ENCODE results near the gene SVOPL.

Gene SVOPL

GRCh38 chr7:138610671-138611170 is 90.4 kb downstream of the SVOPL start:
- in situ Hi-C loops (cut with MboI; ENCODE audit: low sequenced_read_pairs), result no loop called here

GRCh38 chr7:138608275-138608674 is 92.9 kb downstream of the SVOPL start:
- in situ Hi-C loops (cut with MboI; ENCODE audit: low sequenced_read_pairs), result no loop called here

GRCh38 chr7:138607216-138608126 is 93.7 kb downstream of the SVOPL start:
- in situ Hi-C loops (cut with MboI; ENCODE audit: low sequenced_read_pairs), result no loop called here

GRCh38 chr7:138606236-138606635 is 94.9 kb downstream of the SVOPL start:
- in situ Hi-C loops (cut with MboI; ENCODE audit: low sequenced_read_pairs), result no loop called here

GRCh38 chr7:138603549-138604318 is 97.4 kb downstream of the SVOPL start:
- in situ Hi-C loops (cut with MboI; ENCODE audit: low sequenced_read_pairs), result no loop called here

GRCh38 chr7:138602451-138602850 is 98.7 kb downstream of the SVOPL start:
- in situ Hi-C loops (cut with MboI; ENCODE audit: low sequenced_read_pairs), result no loop called here

- in situ Hi-C loops (cut with MboI; ENCODE audit: low sequenced_read_pairs), result no loop called here
Observed at GRCh38 chr7:138595454-138595853, 105.7 kb downstream of the SVOPL start.

GRCh38 chr7:138590154-138590553 is 111.0 kb downstream of the SVOPL start:
- in situ Hi-C loops (cut with MboI; ENCODE audit: low sequenced_read_pairs), result no loop called here

GRCh38 chr7:138588986-138589385 is 112.2 kb downstream of the SVOPL start:
- in situ Hi-C loops (cut with MboI; ENCODE audit: low sequenced_read_pairs), result no loop called here

- in situ Hi-C loops (cut with MboI; ENCODE audit: low sequenced_read_pairs), result no loop called here
Observed at GRCh38 chr7:138587485-138587884, 113.7 kb downstream of the SVOPL start.

GRCh38 chr7:138585283-138585993 is 115.7 kb downstream of the SVOPL start:
- in situ Hi-C loops (cut with MboI; ENCODE audit: low sequenced_read_pairs), result no loop called here

GRCh38 chr7:138584696-138585095 is 116.5 kb downstream of the SVOPL start:
- in situ Hi-C loops (cut with MboI; ENCODE audit: low sequenced_read_pairs), result no loop called here

- in situ Hi-C loops (cut with MboI; ENCODE audit: low sequenced_read_pairs), result no loop called here
Observed at GRCh38 chr7:138584283-138584682, 116.9 kb downstream of the SVOPL start.

GRCh38 chr7:138581065-138581464 is 120.1 kb downstream of the SVOPL start:
- in situ Hi-C loops (cut with MboI; ENCODE audit: low sequenced_read_pairs), result no loop called here

GRCh38 chr7:138579671-138580070 is 121.5 kb downstream of the SVOPL start:
- in situ Hi-C loops (cut with MboI; ENCODE audit: low sequenced_read_pairs), result no loop called here

- in situ Hi-C loops (cut with MboI; ENCODE audit: low sequenced_read_pairs), result no loop called here
Observed at GRCh38 chr7:138579136-138579535, 122.0 kb downstream of the SVOPL start.

- in situ Hi-C loops (cut with MboI; ENCODE audit: low sequenced_read_pairs), result no loop called here
Observed at GRCh38 chr7:138575897-138576428, 125.2 kb downstream of the SVOPL start.

- in situ Hi-C loops (cut with MboI; ENCODE audit: low sequenced_read_pairs), result no loop called here
Observed at GRCh38 chr7:138573741-138574140, 127.4 kb downstream of the SVOPL start.

- in situ Hi-C loops (cut with MboI; ENCODE audit: low sequenced_read_pairs), result no loop called here
Observed at GRCh38 chr7:138570715-138571114, 130.4 kb downstream of the SVOPL start.

GRCh38 chr7:138569418-138569817 is 131.7 kb downstream of the SVOPL start:
- in situ Hi-C loops (cut with MboI; ENCODE audit: low sequenced_read_pairs), result no loop called here

GRCh38 chr7:138568655-138569054 is 132.5 kb downstream of the SVOPL start:
- in situ Hi-C loops (cut with MboI; ENCODE audit: low sequenced_read_pairs), result no loop called here

Data from hTERT RPE-1 (cell line).